ENCODE measurements around the gene FRAS1.
"Not testable (repeated sequence)": the region's sequence is repeated elsewhere in the genome, so short reads cannot be mapped to it uniquely, and the experiment has no call there.

The FRAS1 gene

GRCh38 chr4:78057600-78058550 lies 752 bp downstream of the FRAS1 start:
- peak; percentile 65 for DNase-seq

- peak; percentile 61 for DNase-seq
Measured at GRCh38 chr4:78058591-78059523, 1.7 kb downstream of the FRAS1 start.

- peak; percentile 76 for DNase-seq
Measured at GRCh38 chr4:78059524-78059889, 2.4 kb downstream of the FRAS1 start.

GRCh38 chr4:78059938-78060337 lies 2.8 kb downstream of the FRAS1 start:
- no peak for DNase-seq

GRCh38 chr4:78061939-78062570 lies 4.9 kb downstream of the FRAS1 start:
- DNase-seq, result no peak

- DNase-seq, result no peak
Measured at GRCh38 chr4:78065508-78066192, 8.5 kb downstream of the FRAS1 start.

- no peak for DNase-seq
Measured at GRCh38 chr4:78068481-78068880, 11.4 kb downstream of the FRAS1 start.

GRCh38 chr4:78069319-78069718 lies 12.2 kb downstream of the FRAS1 start:
- DNase-seq, result no peak

- no peak for DNase-seq
Measured at GRCh38 chr4:78069859-78070258, 12.7 kb downstream of the FRAS1 start.

GRCh38 chr4:78070731-78071282 lies 13.7 kb downstream of the FRAS1 start:
- no peak for DNase-seq

- DNase-seq, result no peak
Measured at GRCh38 chr4:78074759-78075158, 17.6 kb downstream of the FRAS1 start.

- DNase-seq, result no peak
Measured at GRCh38 chr4:78075986-78076385, 18.9 kb downstream of the FRAS1 start.

GRCh38 chr4:78078101-78078500 lies 21.0 kb downstream of the FRAS1 start:
- DNase-seq, result no peak

GRCh38 chr4:78079726-78080430 lies 22.8 kb downstream of the FRAS1 start:
- DNase-seq, result peak; percentile 87

GRCh38 chr4:78081541-78081940 lies 24.4 kb downstream of the FRAS1 start:
- no peak for DNase-seq

GRCh38 chr4:78083035-78083434 lies 25.9 kb downstream of the FRAS1 start:
- DNase-seq, result no peak

- DNase-seq, result no peak
Measured at GRCh38 chr4:78091534-78091933, 34.4 kb downstream of the FRAS1 start.

- DNase-seq, result not testable (repeated sequence)
Measured at GRCh38 chr4:78092350-78092749, 35.2 kb downstream of the FRAS1 start.

GRCh38 chr4:78092850-78093249 lies 35.7 kb downstream of the FRAS1 start:
- no peak for DNase-seq

- no peak for DNase-seq
Measured at GRCh38 chr4:78095081-78095480, 38.0 kb downstream of the FRAS1 start.

- DNase-seq, result no peak
Measured at GRCh38 chr4:78099058-78099457, 41.9 kb downstream of the FRAS1 start.

- DNase-seq, result no peak
Measured at GRCh38 chr4:78100060-78100459, 42.9 kb downstream of the FRAS1 start.

Measured in NCI-H1092 treated with DMSO at 0.1 percent for 48 hours (cell line).